BLaER1 (cell line): ENCODE measurements around the gene LRRC47.

Experiments used
- H3K27ac ChIP-seq: shearing (Covaris generic); formaldehyde crosslinking; 2 replicates; pipeline ENCODE4 v1.8.1; 2022
- H3K27me3 ChIP-seq: shearing (Covaris generic); formaldehyde crosslinking; 2 replicates; pipeline ENCODE4 v1.8.1; 2022
- H3K36me3 ChIP-seq: shearing (Covaris generic); formaldehyde crosslinking; 2 replicates; pipeline ENCODE4 v1.8.1; 2022
- H3K4me1 ChIP-seq: shearing (Covaris generic); formaldehyde crosslinking; 2 replicates; pipeline ENCODE4 v1.8.1; 2022
- H3K4me2 ChIP-seq: shearing (Covaris generic); formaldehyde crosslinking; 2 replicates; pipeline ENCODE4 v1.8.1; 2022
- H3K4me3 ChIP-seq: shearing (Covaris generic); formaldehyde crosslinking; 2 replicates; pipeline ENCODE4 v1.8.1; 2022
- H3K9ac ChIP-seq: shearing (Covaris generic); formaldehyde crosslinking; 2 replicates; pipeline ENCODE4 v1.8.1; 2022
- H3K9me3 ChIP-seq: shearing (Covaris generic); formaldehyde crosslinking; 2 replicates; pipeline ENCODE4 v1.8.1; 2022
- H4K20me1 ChIP-seq: shearing (Covaris generic); formaldehyde crosslinking; 2 replicates; pipeline ENCODE4 v1.8.1; 2022
- Cebpa-rat ChIP-seq: shearing (Covaris generic); IDR thresholded peaks from 2 replicates; pipeline ENCODE4 v1.8.1; 2022

Gene LRRC47

DNA sequence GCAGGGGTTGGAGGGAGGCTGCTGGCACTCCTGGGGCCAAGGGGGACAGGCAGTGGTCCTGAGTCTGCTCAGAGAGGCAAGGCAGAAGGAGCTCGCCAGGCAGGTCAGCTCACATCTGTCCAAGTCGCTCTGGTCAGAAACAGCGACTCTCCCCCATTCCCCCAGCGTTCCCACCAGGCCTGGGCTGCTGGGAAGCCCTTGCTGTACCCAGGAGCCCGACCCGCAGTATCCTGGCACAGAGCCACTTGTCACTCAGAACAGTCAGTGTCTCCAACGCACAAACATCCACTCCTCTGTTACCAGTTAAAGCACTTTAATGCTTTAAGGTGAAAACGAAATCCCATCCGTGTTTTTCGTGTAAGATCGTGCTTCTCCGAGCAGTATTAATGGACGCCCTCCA is 60.6 kb downstream of the LRRC47 start:
- Histone ChIP-seq H3K36me3 (peaks cover 60% of the 10 kb centered on the region), H3K27ac (0 out of 2 replicates have a peak overlapping the region, but pooled peaks have one; percentile 24), H4K20me1 (no peaks in the 10 kb centered on the region), H3K9ac (0 out of 2 replicates have a peak overlapping the region, but pooled peaks have one; percentile 10), H3K27me3 (0 out of 2 replicates have a peak, but pooled peaks cover 4% of the 10 kb centered on the region), H3K4me2 (peak overlapping the region; percentile 23; the same call in 1 of the 2 replicates), H3K9me3 (no peaks in the 10 kb centered on the region), H3K4me3 (no peak overlapping the region), H3K4me1 (peaks cover 33% of the 10 kb centered on the region)
- TF ChIP-seq Cebpa-rat: no peak

GRCh38 chr1:3735027-3735681 is 61.1 kb downstream of the LRRC47 start:
- Histone ChIP-seq H3K4me1 (peaks cover 39% of the 10 kb centered on the region), H3K9ac (no peak overlapping the region), H3K27ac (0 out of 2 replicates have a peak overlapping the region, but pooled peaks have one; percentile 24), H3K4me3 (no peak overlapping the region), H4K20me1 (no peaks in the 10 kb centered on the region), H3K4me2 (0 out of 2 replicates have a peak overlapping the region, but pooled peaks have one; percentile 23), H3K9me3 (no peaks in the 10 kb centered on the region), H3K36me3 (peaks cover 55% of the 10 kb centered on the region), H3K27me3 (0 out of 2 replicates have a peak, but pooled peaks cover 4% of the 10 kb centered on the region)
- no peak for TF ChIP-seq Cebpa-rat

- no peak overlapping the region for H3K4me3 ChIP-seq
- TF ChIP-seq Cebpa-rat: no peak
- peaks cover 44% of the 10 kb centered on the region for H3K4me1 ChIP-seq
- H3K27ac ChIP-seq: no peak overlapping the region
- no peak overlapping the region for H3K9ac ChIP-seq
- no peaks in the 10 kb centered on the region; the same call in 1 of the 2 replicates for H4K20me1 ChIP-seq
- peaks cover 50% of the 10 kb centered on the region for H3K36me3 ChIP-seq
- no peak overlapping the region for H3K4me2 ChIP-seq
- no peaks in the 10 kb centered on the region for H3K9me3 ChIP-seq
- peaks cover 9% of the 10 kb centered on the region; the same call in 1 of the 2 replicates for H3K27me3 ChIP-seq
Observed at GRCh38 chr1:3734602-3735001, 61.7 kb downstream of the LRRC47 start.

DNA sequence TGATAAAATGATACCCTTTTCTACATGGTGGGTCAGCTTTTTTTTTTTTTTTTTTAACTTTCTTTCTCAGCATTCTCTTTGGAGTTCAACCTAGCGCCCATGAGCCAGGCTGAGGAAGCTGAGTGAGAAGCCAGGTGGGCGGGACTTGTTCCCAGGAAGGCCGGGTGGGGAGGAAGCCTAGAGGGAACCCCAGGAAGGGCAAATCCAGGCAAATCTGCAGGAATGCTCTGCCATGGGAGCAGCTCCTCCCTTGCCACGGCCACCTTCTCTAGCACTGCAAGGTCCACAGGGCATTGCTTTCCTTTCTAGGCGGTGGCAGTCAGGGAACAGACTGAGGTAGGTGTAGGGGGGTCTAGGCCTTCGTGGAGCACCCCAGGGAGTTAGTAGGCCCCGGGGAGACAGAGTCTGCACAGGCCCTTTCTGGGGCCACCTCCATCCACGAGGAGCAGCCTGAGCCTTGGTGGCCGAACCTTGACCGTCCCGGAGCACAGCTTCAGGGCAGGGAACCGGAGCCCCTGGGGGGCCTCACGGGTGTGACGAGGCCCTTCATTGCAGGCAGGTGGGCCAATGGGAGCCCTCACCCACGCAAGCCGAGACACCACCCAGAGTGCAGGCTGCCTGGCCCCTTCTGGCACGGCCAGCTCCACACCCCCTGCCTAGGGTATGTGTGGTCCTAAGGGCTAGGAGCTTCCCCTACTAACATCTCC is 62.3 kb downstream of the LRRC47 start:
- H3K9me3 ChIP-seq: no peaks in the 10 kb centered on the region
- H3K27ac ChIP-seq: no peak overlapping the region
- H3K4me2 ChIP-seq: no peak overlapping the region
- no peak overlapping the region for H3K9ac ChIP-seq
- no peak for TF ChIP-seq Cebpa-rat
- peaks cover 44% of the 10 kb centered on the region for H3K36me3 ChIP-seq
- H3K4me1 ChIP-seq: peaks cover 46% of the 10 kb centered on the region
- H3K27me3 ChIP-seq: peaks cover 12% of the 10 kb centered on the region; the same call in 1 of the 2 replicates
- no peaks in the 10 kb centered on the region; the same call in 1 of the 2 replicates for H4K20me1 ChIP-seq
- H3K4me3 ChIP-seq: no peak overlapping the region

- H3K9me3 ChIP-seq: no peaks in the 10 kb centered on the region
- peaks cover 46% of the 10 kb centered on the region for H3K4me1 ChIP-seq
- H3K27me3 ChIP-seq: peaks cover 12% of the 10 kb centered on the region; the same call in 1 of the 2 replicates
- no peaks in the 10 kb centered on the region; the same call in 1 of the 2 replicates for H4K20me1 ChIP-seq
- no peak overlapping the region for H3K4me2 ChIP-seq
- H3K4me3 ChIP-seq: no peak overlapping the region
- H3K27ac ChIP-seq: no peak overlapping the region
- peaks cover 36% of the 10 kb centered on the region for H3K36me3 ChIP-seq
- no peak overlapping the region for H3K9ac ChIP-seq
- no peak for TF ChIP-seq Cebpa-rat
Observed at GRCh38 chr1:3733094-3733882, 63.0 kb downstream of the LRRC47 start.

DNA sequence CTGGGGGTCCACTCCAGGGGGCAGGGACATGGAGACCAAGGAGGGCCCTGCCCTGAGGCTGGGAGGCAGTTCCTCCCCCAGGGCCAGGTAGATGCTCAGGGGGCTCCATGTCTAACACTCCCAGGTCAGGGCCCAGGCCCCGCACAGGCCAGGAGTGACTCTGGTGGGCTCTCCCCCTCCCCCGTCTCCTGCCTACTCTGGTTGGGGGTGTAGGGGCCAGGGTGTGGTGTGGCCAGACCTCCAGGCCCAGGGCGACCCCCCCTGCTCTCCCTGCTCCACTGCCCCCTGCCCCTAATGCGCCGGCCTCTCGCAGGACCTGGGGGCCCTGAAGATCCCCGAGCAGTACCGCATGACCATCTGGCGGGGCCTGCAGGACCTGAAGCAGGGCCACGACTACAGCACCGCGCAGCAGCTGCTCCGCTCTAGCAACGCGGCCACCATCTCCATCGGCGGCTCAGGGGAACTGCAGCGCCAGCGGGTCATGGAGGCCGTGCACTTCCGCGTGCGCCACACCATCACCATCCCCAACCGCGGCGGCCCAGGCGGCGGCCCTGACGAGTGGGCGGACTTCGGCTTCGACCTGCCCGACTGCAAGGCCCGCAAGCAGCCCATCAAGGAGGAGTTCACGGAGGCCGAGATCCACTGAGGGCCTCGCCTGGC is 63.7 kb downstream of the LRRC47 start:
- H3K4me3 ChIP-seq: no peak overlapping the region
- H3K27me3 ChIP-seq: peaks cover 12% of the 10 kb centered on the region; the same call in 1 of the 2 replicates
- H3K36me3 ChIP-seq: peaks cover 30% of the 10 kb centered on the region
- H3K27ac ChIP-seq: no peak overlapping the region
- H3K4me2 ChIP-seq: no peak overlapping the region
- H4K20me1 ChIP-seq: no peaks in the 10 kb centered on the region; the same call in 1 of the 2 replicates
- no peak overlapping the region for H3K9ac ChIP-seq
- peaks cover 46% of the 10 kb centered on the region for H3K4me1 ChIP-seq
- no peaks in the 10 kb centered on the region for H3K9me3 ChIP-seq
- no peak for TF ChIP-seq Cebpa-rat

DNA sequence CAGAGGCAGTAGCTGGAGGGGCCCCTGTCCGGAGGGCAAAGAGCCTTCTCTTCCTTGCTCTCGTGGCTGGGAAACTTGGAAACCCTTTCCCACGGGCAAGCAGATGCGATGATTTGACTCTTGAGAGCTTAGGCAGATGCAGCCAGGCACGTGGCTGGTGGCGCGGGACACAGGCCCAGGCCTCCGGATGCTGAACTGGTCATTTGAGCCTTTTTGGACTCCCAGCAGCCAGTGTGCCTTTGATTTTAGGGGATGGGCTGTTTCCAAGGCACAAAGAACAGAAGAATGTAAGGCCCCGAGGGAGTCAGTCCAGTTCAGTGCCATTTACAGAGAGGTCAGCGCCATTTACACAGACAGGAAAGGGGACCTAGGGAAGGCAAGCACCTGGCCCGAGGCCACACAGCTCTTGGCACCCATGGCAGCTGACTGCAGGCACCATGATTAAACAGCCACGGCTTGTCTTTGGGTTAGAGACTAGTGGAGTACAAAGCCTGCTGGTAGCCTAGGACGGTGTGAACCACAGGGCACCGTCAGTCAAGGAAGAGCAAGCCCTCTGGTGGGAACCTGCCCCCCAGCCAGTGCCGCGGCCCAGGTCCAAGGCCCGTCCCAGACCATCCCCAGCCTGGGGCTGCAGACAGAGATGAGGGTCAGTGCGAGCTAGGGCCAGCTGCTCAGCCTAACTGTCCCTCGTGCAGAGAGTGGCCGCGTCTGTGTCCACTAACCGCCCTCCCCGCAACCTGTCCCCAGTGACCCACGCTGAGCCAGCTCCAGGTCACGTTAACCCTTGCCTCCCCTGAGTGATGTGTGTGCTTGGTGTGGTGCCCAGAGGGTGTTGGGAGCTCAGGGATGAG is 64.5 kb downstream of the LRRC47 start:
- Histone ChIP-seq H3K4me2 (peak overlapping the region; percentile 69; the same call in 1 of the 2 replicates), H3K4me3 (no peak overlapping the region), H3K27me3 (peaks cover 12% of the 10 kb centered on the region; the same call in 1 of the 2 replicates), H4K20me1 (no peaks in the 10 kb centered on the region; the same call in 1 of the 2 replicates), H3K9ac (no peak overlapping the region), H3K27ac (no peak overlapping the region), H3K4me1 (peaks cover 46% of the 10 kb centered on the region), H3K9me3 (no peaks in the 10 kb centered on the region), H3K36me3 (peaks cover 24% of the 10 kb centered on the region)
- TF ChIP-seq Cebpa-rat: no peak

DNA sequence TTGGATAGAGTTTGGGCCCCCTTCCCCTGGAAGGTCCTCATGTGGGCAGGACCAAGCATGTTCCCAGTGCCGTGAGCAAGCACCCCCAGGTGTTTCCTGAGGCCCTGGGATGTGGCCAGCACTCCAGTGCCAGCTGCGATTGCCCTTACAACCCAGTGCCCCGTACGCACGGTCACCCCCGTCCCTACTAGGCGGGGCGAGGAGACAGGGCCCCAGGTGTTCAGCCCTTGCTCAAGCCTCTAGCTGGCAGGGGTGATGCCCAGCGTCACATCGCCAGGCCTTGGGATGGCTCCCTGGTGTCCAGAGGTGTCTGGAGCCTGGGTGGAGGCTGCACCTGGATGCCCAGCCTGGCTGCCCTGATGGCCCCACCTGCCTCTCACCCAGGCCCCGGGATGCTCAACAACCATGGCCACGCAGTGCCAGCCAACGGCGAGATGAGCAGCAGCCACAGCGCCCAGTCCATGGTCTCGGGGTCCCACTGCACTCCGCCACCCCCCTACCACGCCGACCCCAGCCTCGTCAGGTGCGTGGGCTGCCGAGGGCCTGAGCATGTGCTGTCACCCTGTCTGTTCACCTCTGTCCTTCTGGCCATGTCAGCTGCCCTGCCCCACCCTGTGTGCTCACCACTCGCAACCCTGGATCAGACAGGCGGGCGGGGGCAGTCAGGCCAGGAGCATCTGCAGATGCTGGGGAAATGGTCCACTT is 65.6 kb downstream of the LRRC47 start:
- Histone ChIP-seq H3K9ac (no peak overlapping the region), H3K4me1 (peaks cover 37% of the 10 kb centered on the region), H3K27ac (0 out of 2 replicates have a peak overlapping the region, but pooled peaks have one; percentile 22), H3K27me3 (peaks cover 12% of the 10 kb centered on the region; the same call in 1 of the 2 replicates), H3K9me3 (no peaks in the 10 kb centered on the region), H3K4me2 (peak overlapping the region; percentile 69), H3K4me3 (no peak overlapping the region), H3K36me3 (peaks cover 13% of the 10 kb centered on the region), H4K20me1 (no peaks in the 10 kb centered on the region; the same call in 1 of the 2 replicates)
- TF ChIP-seq Cebpa-rat: no peak
